GM13976 (cell line): ENCODE data around the gene FRMD4A.

ENCODE experiments used
- DNase-seq: peaks from one replicate; pipeline ENCODE4 v3.0.0; 2012; ENCODE audit warnings: low spot score
- in situ Hi-C: fragments of 300-500 bp; cut with MboI; formaldehyde crosslinking; loops from one replicate; pipeline ENCODE4 v1.12.0; 2022; ENCODE audit warnings: low sequenced_read_pairs, mixed read lengths, inconsistent platforms; ENCODE audit not compliant: unreplicated experiment
- TF ChIP-seq, protein P1 (sequence below): IDR thresholded peaks from 2 replicates; pipeline ENCODE4 v1.5.1; 2012; ENCODE audit warnings: borderline replicate concordance, mild to moderate bottlenecking; ENCODE audit not compliant: insufficient read depth; ENCODE audit errors: extremely low read depth, missing control alignments, control extremely low read depth

The FRMD4A gene

DNA sequence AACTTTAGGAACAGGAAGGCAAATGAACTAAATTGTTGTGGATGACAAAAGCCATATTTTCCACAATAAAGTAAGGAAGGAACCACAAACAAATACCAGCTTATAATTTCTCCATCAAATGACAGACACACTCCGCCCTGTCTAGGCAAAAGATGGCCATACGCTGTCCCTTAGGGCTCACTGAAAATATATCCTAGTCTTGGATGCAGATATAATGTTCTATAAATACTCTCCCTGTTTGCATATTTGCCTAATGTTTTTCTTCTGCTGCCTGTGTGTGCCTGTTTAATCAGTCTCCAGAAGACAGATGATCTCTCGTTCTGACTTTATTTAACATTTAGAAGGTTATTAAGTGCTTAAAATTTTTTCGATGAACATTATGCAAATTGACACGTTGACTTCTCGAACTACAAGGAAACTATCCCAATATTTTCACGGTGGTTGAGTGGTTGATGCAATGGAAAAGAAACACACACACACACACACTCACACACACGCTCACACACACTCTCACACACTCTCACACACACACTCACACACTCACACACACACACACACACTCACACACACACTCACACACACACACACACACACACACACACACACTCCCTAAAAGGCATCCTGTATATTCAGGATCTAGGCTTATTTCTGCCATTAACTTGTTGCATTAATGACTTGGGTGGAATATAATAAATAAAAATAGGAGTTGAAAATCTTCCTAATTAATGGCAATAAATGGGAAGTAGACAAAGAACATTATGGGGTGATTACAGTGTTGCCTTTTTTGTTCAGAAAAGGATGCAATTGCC is 446.9 kb downstream of the FRMD4A start:
- in situ Hi-C loops, result no loop called here
- DNase-seq, result no peak
- TF ChIP-seq, protein P1, sequence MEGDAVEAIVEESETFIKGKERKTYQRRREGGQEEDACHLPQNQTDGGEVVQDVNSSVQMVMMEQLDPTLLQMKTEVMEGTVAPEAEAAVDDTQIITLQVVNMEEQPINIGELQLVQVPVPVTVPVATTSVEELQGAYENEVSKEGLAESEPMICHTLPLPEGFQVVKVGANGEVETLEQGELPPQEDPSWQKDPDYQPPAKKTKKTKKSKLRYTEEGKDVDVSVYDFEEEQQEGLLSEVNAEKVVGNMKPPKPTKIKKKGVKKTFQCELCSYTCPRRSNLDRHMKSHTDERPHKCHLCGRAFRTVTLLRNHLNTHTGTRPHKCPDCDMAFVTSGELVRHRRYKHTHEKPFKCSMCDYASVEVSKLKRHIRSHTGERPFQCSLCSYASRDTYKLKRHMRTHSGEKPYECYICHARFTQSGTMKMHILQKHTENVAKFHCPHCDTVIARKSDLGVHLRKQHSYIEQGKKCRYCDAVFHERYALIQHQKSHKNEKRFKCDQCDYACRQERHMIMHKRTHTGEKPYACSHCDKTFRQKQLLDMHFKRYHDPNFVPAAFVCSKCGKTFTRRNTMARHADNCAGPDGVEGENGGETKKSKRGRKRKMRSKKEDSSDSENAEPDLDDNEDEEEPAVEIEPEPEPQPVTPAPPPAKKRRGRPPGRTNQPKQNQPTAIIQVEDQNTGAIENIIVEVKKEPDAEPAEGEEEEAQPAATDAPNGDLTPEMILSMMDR, result no peak

DNA sequence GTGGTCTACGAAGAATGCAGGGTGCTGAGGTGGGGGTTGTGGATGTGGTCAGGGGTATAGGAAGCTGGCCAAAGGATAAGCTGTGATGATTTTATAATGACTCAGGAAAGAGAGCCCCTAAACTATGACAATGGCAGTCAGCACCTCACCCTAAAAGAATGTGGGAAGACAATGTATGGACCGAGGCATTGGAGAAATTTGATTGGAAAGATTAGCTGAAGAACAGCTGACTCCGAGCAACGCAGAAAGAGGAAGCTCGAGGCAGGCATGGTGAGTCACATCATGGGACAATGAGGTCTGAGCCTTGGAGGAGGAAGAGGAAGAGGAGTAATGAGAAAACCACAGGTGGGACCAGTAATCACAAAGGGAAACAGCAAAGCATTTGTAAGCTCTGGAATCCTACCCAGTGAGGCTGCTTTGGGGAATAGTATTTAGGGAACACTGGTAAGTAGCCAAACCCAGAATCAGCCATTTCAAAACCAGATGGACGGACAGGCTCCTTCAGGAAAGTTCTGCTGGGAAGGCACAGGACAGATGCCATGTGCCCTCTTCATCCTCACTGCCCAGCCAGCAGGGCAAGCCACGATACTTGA is 448.5 kb downstream of the FRMD4A start:
- TF ChIP-seq, protein P1, result no peak
- no peak for DNase-seq

DNA sequence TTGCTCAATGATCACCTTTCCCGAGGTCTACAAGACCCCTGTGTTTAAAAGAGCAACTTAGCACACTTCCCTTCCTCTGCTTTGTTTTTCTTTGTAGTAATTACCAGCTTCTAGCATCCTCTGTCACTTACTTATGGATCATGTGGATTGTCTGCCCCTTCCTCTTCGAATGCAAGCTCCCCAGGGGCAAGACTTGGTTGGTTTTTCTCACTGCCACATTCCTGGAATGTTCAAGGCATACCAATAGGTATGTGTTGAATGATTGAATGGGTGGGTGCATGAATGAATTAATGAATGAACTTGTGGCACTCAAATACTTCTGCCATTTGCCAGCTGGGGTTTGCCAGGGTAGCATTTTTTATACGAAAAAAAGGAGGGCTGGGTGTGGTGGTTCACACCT is 450.0 kb downstream of the FRMD4A start:
- in situ Hi-C loops, result no loop called here
- DNase-seq, result no peak
- TF ChIP-seq, protein P1, result no peak

More for the DNA sequence above, 448.5 kb downstream of the FRMD4A start:
- in situ Hi-C loops, result no loop called here

DNA sequence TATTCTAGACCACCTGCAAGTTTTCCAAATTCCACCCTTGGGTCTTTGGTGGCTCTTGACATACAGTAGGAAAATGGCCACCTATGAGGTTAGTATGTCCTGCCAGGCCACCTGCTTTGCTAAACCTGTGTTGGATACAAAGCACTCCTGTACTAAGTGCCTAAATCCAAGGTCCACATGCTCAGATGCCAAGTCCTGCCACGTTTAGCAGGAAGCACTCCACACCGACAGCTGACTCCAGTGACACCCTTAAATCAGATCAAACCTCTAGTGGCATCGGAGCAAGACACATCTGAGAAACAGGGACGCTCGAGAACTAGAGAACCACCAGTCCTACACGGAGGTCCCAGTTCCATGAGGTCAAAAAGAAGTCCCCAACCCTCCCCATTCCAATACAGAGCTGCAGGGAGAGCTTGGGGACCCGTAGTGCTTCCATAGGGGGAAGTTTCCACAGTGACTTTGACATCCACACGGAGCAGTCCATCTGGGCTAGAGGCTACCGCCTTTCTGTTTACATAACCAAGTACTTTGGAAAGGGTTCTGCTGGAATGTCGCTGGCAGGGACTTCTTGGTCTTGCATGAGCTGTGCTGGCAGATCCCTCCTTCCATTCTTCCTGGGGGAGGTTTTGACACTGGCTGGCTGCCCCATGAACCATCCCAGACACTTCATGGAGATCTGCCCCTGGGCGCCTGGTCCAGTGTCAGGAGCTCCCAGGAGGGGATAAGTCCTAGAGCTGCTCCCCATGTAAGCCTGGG is 453.4 kb downstream of the FRMD4A start:
- TF ChIP-seq, protein P1, result no peak
- in situ Hi-C loops, result no loop called here
- no peak for DNase-seq

DNA sequence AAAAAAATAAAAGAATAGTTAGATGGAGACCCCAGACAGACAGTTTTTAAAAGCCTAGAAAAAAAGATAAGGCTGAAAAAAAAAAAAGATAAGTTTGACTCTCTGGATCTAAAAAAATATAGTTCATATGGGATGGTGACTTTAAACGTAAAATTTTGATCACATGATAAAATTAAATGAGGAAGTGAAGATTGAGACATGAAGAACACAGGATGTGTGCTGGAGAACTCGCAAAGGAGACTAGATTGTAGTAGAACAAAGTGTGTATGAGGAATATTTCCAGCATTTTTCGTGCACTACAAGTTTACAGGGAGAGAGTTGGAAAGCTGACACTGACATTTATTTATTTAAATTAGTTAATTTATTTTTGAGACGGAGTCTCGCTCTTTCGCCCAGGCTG is 457.5 kb downstream of the FRMD4A start:
- TF ChIP-seq, protein P1, result no peak
- in situ Hi-C loops, result no loop called here
- no peak for DNase-seq

- DNase-seq, result no peak
- TF ChIP-seq, protein P1, result no peak
- in situ Hi-C loops, result no loop called here
These were observed 458.3 kb downstream of the FRMD4A start for GRCh38 chr10:13872411-13872810.
